ENCODE measurements around the gene TCOF1.
"Not testable (repeated sequence)": the region's sequence is repeated elsewhere in the genome, so short reads cannot be mapped to it uniquely, and the experiment has no call there.

The TCOF1 gene

DNA sequence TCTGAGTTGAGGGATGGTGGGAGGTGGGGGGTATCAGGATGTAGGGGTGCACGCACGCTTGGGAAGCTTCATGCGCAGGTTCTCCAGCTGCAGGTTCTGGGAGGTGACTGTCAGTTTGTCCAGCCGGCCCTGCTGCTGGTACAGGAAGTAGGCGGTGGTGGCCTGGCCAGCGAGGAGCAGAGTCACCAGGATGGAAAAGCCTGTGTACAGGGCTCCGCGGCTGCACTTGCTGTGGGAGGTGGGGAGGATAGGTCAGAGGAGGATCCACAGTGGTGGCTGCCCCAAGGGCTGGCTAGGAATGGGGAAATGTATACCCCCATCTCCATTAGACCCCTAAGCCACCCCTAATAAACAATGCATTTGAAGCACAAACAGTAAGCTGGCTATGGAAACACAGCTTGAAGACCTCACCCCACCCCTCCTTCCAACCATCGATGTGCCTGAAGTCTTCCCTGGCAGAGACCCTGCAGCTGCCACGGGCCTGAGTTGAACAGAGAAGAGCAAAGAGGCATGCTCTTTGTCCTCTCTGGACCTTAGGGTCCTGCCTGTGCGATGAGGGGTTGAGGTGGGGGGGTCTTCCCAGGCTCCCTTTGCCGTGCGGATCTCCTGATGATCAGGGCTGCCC is 49.7 kb downstream of the TCOF1 start:
- no peak for DNase-seq

DNA sequence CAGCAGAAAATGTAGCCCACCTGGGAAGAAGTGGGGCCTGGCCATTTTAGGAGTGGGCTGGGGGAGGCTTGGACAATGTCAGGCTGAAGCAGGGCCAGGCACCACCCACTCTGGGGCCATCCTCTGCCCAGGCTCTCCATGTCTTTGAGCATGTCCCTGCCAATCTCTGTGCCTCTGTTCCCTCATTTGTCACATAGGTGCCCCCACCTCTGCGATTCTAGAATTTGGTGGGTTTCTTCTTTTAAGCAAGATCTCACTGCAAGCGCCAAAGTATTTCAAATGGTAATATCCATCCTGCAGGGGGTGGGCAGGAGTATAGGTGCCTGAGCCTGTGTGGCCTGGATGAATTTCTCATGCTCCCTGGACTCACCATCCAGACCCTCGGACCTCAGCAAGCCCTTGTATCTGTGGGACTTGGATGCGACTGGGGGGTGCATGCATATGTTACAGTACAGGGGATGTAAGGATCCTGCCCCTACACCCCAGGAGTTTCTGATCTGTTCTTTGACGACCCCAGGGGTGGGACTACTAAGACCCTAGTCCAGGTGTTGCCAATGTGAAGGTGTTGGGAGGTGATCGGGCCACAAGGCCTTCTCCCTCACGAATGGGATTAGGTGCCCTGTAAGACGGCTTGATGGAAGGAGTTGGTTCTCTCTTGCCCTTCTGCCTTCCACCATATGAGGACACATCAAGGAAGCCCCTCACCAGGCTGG is 50.9 kb downstream of the TCOF1 start:
- DNase-seq = no peak

DNA sequence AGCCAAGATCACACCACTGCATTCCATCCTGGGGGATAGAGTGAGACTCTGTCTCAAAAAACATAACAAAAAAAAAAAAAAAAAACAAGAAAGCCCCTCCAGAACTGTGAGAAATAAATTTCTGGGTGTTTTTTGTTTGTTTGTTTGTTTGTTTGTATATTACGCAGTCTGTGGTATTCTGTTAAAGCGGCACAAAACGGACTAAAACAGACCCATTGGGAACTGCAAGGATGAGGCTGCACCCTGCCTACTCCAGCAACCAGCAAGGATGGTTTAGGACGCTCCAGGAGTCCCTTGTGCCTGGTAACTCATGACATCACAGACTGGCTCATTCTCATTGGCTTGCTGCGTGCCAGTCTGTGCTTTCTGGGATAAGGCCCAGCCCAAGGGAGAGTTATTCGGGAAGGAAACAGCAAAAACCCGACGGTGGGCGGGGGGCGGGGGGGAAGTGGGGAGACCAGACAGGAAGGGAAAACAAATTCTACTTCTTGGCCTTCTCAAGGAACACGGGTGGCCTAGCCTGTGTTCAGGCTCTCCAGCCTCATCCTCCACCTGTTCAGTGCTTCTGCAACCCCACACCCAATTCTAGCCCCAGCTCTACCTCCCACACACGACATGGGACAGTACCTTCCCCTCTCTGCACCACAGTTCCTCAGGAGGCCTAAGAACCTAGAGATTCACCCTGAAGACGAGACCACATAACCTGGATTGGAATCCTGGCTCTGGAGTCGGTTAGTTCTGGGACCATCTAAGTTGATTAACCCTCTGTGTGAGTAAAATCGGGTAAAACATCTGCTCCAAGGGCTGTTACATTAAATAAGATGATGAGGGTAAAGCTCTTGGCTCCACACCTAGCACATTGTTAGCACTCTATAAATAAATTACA is 52.4 kb downstream of the TCOF1 start:
- peak; percentile 30 to 34 for DNase-seq

DNA sequence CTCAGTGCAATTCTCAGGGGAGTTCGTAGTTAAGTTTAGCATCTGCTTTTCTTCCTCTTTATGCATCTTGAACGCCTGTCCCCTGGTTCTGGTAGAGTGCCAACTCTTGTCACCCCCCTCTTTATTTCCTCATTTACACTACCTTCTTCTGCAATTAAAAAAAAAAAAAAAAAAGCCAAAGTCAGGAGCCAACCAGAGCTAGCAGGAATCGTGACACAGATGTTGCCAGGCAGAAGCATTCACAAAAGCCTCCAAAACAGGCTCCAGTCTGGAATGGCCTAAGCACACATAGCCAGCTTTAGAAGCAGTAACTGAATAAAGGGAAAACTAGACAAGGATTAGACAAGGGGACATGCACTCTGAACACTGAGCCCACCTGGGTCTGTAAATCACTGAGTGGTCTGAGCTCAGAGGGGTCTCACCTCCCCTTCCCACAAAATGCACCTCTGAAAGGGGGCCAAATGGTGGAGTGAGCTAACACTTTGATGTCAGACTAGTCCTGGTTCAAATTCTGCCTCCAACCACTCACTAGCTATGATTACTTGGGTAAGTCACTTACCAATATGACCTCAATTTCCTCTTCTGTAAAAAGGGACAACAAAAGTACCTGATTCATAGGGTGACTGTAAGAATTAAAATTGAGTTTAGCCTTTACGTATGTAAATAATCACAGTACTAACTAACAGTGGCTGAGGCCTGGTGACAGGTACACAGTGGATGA is 53.2 kb downstream of the TCOF1 start:
- DNase-seq = no peak

DNA sequence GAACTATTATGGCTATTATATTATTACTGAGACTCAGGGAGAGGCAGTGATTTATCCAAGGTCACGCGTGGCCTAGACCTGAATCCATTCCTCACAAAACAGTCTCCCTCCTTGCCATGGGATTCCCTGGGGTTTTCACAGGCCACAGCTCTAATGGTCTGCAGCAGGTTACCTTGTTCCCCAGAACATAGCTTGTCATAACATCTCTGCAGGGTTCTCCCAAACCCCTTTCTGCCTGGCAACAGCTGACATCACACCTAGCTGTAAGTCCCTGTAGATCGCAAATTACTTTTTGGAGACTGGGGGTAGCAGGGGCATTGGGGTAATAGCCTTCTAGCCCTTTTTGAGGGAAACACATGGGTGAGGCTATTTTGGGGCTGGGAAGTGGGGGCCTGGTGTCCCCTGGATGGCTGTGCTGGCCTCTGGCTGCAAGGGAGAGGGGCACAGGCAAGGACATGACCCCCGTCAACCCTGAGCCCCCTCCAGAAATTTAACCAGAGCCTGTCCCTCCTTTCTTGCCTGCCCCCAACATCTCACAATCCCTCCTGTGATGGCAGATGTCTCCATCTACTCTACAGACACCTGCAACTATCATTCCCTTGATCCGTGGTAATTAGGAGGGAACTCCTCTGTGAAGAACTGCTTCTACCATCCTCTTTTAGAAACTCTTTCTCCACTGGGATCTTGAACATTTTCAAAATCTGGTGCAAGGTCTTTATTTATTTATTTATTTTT is 53.9 kb downstream of the TCOF1 start:
- DNase-seq = peak; percentile 38 to 50

DNA sequence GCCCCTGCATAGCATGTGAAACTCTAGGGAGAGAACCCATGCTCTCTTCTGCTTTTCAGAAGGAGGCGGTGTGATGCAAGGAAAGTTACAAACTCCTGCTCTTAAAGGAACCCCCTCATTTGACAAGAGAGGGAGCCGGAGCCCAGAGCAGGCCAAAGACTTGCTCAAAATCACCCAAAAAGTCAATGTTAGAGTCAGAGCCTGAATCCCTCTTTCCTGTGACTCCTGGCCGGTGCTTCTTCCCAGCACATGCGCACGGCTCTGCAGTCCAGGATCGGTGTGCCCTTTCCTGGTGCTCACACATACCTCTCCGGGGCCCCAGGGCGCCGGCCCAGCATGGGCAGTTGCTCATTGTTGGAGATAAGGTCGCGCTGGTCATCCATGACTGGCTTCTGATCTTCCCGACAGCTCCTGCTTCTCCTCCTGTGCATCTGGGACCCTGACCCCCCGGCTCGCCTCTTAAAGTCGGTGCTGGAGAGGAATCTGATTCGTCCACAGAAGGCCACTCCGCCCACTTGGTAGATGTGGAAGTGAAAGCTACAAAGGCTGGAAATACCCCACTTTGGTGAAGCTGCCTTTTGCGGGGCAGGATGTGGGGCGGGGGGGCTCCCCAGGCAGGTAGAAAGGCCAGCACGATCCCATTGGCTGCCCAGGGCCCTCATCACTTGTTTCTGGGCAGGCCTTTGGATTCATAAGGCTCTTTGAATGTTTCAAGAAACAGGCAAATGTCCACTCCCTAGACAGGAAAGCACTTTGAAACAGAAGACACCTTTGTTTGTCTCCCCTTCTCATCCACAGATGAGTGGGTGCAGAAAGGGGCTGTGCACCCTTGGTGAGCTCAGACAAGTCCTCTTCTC is 55.0 kb downstream of the TCOF1 start, which contains the start of gene CD74:
Gene CD74, minus strand, starts transcription at position 592 of the 857 bp plus-strand sequence. Its CDS starts 161 bp downstream, at position 431.
- peak; percentile 76 to 78 for DNase-seq

DNA sequence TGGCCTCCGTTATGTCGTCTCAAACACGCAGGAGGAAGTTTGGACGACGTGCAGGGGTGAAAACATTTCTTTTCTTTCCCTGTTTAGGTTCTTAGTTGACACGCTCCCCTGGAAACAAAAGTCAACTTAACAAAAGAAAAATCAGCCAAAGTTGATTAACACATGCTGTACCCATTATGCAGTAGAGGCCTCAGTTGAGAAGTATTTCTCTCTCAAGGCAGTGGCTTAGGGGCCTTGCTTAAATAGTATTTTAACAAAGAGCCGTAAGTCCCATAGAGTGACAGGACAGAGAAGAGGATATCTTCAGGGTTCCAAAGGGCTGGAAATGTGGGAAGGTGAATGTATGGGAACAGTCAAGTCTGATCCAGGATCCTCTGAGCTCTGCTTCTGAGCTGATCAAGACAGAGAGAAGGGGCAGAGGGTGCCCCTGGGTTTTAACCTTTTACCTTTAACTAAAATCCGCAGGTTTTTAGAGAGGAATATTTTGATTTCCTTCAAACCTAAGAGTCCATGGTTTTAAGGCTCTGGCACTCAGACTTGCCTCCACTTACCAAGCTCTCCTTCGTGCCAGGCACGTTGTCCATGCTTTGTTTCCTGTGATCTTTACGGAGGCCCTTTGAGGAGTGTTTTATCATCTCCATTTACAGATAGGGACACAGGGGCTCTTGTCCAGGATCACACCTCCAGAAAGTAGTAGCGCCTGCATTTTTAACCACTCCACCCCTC is 55.8 kb downstream of the TCOF1 start:
- DNase-seq = no peak

DNA sequence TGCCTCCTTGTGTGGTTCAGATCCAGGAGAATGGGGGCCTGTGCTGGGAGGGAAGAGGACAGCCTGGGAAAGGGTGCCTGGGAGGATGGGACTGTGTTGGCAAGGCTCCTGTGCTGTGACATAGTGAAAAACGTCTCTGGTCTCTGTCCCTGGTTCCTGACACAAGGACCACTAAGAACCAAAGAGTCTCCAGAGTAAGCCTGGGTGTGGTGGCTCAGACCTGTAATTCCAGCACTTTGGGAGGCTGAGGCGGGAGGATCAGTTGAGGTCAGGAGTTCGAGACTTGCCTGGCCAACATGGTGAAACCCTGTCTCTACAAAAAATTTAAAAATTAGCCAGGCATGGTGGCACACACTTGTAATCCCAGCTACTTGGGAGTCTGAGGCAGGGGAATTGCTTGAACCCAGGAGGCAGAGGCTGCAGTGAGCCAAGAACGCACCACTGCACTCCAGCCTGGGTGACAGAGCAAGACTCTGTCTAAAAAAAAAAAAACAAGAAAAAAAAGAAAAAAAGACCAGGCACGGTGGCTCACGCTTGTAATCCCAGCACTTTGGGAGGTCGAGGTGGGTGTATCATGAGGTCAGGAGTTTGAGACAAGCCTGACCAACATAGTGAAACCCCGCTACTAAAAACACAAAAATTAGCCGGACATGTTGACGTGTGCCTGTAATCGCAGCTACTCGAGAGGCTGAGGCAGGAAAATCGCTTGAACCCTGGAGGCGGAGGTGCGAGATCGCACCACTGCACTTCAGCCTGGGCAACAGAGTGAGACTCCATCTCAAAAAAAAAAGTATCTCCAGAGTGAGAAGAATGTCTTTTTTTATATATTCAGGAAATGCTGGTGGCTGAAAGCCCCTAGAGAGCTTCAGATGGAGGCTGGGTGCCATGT is 56.6 kb downstream of the TCOF1 start:
- DNase-seq = not testable (repeated sequence)

DNA sequence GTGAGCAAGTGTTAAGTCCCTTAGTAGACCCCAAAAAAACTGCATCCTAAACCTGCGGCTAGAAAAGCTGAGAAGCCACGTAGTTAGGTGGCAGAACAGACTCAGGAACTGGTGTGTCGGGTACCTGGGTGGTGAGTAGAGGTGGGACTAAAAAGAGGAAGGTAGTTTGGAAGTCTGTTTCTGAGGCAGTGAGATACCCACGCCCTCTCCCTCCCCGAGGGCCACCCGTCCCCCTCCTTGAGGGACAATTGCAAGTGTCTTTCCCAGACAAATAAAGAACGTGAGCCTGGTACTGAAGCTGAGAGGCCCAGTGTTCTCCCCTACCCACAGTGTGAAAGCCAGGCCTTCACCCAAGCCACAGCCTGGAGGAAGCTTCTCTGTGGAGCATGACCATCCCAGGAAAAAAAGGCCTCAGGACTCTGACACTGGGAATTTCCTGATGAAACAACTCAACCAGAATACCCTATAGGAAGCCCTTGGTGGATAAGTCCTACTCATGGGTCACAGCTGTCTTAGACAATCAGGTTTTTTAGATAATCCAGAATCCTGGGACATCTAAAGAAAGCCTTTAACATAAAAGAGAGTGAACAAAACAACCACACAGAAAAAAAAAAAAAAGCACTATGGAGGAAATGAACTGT is 62.3 kb downstream of the TCOF1 start:
- DNase-seq = no peak

DNA sequence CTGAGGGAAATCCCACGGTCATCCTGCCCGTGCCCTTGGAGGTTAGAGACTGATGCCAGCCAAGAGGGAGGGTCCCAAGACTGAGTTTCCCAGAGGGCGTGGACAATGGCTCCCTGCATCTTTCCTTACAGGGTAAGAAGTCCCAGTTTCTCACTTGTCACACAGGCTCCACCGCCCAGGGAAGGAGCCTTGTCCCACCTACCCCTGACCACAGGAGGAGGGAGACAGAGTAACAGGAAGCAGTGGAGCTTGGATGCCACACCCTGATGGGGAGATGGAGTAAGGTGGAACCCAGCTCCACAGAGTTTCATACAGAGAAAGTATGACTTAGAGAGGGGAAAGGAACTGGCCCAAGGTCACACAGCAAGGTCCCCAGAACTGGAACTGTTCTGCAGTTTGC is 64.6 kb downstream of the TCOF1 start:
- no peak for DNase-seq

DNA sequence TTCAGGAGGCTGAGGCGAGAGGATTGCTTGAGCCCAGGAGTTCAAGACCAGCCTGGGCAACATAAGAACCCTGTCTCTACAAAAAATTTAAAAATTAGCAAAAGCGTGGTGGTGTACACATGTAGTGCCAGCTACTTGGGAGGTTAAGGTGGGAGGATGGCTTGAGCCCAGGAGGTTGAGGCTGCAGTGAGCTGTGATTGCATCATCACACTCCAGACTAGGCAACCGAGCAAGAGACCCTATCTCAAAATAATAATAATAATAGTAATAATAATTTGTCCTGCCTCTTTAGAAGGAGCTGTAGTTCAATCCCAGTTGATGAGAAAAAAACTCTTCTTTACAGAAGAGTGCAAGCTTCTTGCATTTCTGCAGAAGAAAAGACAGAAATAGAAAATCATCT is 65.3 kb downstream of the TCOF1 start:
- DNase-seq = no peak

DNA sequence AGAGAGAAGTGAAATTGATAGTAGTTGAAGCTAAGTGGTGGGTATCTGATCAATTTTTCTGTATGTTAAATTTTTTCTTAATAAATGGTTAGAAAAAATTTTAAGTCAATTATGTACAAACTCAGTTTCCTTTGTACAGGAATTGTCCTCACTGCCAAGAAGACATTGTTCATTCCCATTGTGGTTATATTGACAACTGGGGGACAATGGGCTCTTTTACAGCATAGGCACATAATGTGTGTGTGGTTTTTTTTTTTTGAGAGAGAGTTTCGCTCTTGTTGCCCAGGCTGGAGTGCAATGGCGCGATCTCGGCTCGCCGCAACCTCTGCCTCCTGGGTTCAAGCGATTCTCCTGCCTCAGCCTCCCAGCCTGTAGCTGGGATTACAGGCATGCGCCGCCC is 68.7 kb downstream of the TCOF1 start:
- not testable (repeated sequence) for DNase-seq

DNA sequence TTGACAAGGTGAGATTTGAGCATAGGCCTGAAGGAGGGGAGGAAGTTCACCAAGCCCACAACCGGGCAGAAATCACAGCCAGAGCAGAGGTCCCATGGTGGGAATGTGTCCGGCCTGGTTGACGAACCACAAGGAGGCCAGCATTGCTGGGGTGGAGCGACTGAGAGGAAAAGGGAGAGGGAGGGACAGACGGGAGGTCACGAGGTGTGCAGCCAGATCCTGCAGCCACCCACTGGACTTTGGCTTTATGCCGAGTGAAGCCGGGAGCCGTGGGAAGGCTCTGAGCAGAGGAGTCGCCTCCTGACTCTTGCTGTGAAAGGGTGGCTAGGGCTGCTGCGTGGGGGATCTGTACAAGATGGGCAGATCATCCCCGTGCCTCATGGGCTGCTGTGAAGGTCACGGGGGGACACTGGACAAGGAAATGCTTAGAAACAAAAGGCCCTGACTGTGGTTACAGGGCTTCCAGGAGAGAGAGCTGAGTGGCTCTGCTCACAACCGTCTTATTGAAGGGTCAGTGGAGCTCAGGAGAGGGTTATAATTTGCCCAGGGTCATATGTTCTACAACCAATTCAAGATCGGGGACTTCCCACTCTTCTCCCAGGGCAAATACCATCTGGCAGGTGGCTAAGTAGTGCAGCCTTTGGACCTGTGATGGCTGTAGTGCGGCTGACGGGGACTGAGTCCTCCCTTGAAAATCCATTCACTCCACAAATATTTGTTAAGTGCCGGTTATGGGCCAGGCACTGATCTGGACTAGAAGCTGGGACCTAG is 70.8 kb downstream of the TCOF1 start:
- no peak for DNase-seq

DNA sequence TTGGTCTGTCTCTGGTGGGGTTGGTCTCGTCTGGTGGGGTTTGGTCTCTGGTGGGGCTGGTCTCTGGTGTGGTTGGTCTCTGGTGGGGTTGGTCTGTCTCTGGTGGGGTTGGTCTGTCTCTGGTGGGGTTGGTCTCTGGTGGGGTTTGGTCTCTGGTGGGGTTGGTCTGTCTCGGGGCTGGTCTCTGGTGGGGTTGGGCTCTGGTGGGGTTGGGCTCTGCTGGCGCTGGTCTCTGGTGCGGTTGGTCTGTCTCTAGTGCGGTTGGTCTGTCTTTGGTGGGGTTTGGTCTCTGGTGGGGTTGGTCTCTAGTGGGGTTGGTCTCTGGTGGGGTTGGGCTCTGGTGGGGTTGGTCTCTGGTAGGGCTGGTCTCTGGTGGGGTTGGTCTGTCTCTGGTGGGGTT is 71.5 kb downstream of the TCOF1 start:
- no peak for DNase-seq

DNA sequence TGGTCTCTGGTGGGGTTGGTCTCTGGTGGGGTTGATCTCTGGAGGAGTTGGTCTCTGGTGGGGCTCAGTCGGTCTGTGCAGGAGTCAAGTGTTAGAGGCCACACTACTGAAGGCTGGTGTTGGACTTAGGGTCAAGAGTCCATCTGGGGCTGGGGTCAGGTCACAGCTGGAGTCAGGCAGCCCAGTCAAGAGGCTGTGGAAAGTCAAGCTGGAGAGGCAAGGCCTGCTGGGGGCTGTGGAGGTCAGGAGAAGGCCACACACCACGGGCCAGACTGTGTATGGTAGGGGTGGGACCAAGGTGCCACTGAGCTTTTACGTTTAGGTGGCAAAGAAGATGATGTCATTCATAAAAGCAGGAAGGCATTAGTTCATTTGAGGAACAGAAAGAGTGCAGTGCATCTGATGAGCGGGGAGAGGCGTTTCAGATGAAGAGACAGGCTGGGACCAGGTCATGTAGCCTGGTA is 71.9 kb downstream of the TCOF1 start:
- no peak for DNase-seq

DNA sequence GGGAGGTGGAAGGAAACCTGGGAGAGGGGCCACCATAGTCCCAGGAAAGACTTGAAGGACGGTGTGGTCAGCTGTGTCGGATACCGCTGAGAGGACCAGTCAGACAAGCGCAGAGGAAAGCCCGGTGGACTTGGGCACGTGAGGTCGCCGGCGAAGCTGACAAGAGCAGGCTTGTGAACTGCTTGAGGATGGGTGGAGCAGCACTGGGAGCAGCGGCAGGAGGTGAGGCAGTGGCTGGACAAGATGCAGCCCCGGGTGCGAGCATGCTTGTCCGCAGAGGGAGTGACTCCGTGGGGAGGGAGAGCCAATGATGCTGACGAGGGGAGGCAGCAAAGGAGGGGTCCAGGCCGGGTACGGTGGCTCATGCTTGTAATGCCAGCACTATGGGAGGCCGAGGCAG is 73.6 kb downstream of the TCOF1 start:
- DNase-seq = no peak

DNA sequence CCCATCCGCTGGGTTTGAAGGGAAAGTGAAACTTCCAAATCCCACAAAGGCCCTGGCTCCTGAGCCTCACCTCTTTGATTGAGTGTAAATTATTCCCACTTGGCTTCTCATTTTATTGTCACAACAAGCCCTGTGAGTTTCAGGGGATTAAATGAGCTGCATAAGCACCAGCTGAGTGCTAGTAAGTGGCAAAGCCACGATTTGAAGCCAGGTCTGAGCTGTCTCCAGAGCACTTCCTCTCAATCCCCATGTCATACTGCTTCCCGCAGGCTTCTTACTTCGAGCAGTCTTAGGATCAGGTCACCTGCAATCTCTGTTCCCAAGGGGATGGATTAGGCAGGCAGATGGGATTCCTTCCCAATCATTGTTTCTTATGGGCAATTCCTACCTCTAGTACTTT is 74.1 kb downstream of the TCOF1 start:
- DNase-seq = no peak

DNA sequence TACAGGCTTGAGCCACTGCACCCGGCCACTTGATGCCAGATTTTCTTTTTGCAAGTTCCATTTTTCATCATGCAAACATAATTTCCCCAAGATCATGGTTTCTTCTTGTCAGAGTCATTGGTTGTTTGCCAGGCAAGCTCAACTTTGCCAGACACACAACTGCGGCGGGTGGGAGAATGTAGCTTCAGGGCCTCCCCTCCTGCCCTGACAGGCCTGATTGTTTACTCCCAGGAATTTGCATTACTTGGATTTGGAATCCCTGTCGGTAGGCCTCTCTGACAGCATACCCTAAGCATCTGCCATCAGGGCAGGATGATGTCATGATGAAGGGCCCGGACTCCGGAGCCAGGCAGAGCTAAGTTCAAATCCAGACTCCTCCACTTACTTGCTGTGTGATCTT is 77.0 kb downstream of the TCOF1 start:
- DNase-seq = no peak

Measured in stimulated activated CD4-positive, alpha-beta T cell treated with anti-CD3 and anti-CD28 coated beads, Interleukin-2, amount 100 ng/mL, for 48 hours (primary cell).